Activated CD4-positive, alpha-beta T cell treated with anti-CD3 and anti-CD28 coated beads for 1 hour (primary cell): ENCODE measurements around the gene GMCL2.
"Not testable (repeated sequence)": the region's sequence is repeated elsewhere in the genome, so short reads cannot be mapped to it uniquely, and the experiment has no call there.

Experiments used
- DNase-seq: peaks from one replicate; pipeline ENCODE4 v3.0.0-alpha.2; 2020

The GMCL2 gene

GRCh38 chr5:178205749-178206047, 18.5 kb upstream of the GMCL2 start:
- DNase-seq = no peak

GRCh38 chr5:178204935-178205748, 18.0 kb upstream of the GMCL2 start:
- DNase-seq = peak; percentile 55

GRCh38 chr5:178204182-178204934, 17.2 kb upstream of the GMCL2 start, which contains the start of gene HNRNPAB:
TSS of gene HNRNPAB (plus strand) at chr5:178204533. CDS start at chr5:178204838, 305 bp downstream.
- peak; percentile 96 for DNase-seq

- no peak for DNase-seq
These were observed 16.6 kb upstream of the GMCL2 start for GRCh38 chr5:178203670-178204181.

- no peak for DNase-seq
These were observed 15.4 kb upstream of the GMCL2 start for GRCh38 chr5:178202541-178202940.

- DNase-seq = no peak
These were observed 14.7 kb upstream of the GMCL2 start for GRCh38 chr5:178201927-178202235.

GRCh38 chr5:178201221-178201926, 14.2 kb upstream of the GMCL2 start:
- DNase-seq = no peak

- DNase-seq = no peak
These were observed 12.6 kb upstream of the GMCL2 start for GRCh38 chr5:178199581-178200434.

- DNase-seq = no peak
These were observed 11.5 kb upstream of the GMCL2 start for GRCh38 chr5:178198706-178199105.

- DNase-seq = not testable (repeated sequence)
These were observed 11.0 kb upstream of the GMCL2 start for GRCh38 chr5:178198151-178198550.

GRCh38 chr5:178196986-178197385, 9.8 kb upstream of the GMCL2 start:
- DNase-seq = no peak

- DNase-seq = no peak
These were observed 9.2 kb upstream of the GMCL2 start for GRCh38 chr5:178196281-178196812.

- no peak for DNase-seq
These were observed 6.9 kb upstream of the GMCL2 start for GRCh38 chr5:178194026-178194425.

GRCh38 chr5:178193251-178193809, 6.2 kb upstream of the GMCL2 start:
- no peak for DNase-seq

- no peak for DNase-seq
These were observed 5.6 kb upstream of the GMCL2 start for GRCh38 chr5:178192787-178193186.

GRCh38 chr5:178192244-178192643, 5.1 kb upstream of the GMCL2 start:
- no peak for DNase-seq

GRCh38 chr5:178191661-178192060, 4.5 kb upstream of the GMCL2 start:
- no peak for DNase-seq

GRCh38 chr5:178189433-178189832, 2.3 kb upstream of the GMCL2 start:
- no peak for DNase-seq

- no peak for DNase-seq
These were observed 744 bp downstream of the GMCL2 start for GRCh38 chr5:178186427-178186826.

- no peak for DNase-seq
These were observed 4.9 kb downstream of the GMCL2 start for GRCh38 chr5:178182158-178182876.

GRCh38 chr5:178180141-178180863, 6.9 kb downstream of the GMCL2 start:
- no peak for DNase-seq
